GM20431 (cell line): ENCODE measurements around the gene C1GALT1.
"Not testable (repeated sequence)": the region's sequence is repeated elsewhere in the genome, so short reads cannot be mapped to it uniquely, and the experiment has no call there.

ENCODE experiments used
- in situ Hi-C: fragments of 300-500 bp; cut with MseI, MboI; formaldehyde crosslinking; loops from one replicate; pipeline ENCODE4 v1.15.0; 2020; ENCODE audit warnings: low sequenced_read_pairs; ENCODE audit not compliant: unreplicated experiment

C1GALT1 gene

DNA sequence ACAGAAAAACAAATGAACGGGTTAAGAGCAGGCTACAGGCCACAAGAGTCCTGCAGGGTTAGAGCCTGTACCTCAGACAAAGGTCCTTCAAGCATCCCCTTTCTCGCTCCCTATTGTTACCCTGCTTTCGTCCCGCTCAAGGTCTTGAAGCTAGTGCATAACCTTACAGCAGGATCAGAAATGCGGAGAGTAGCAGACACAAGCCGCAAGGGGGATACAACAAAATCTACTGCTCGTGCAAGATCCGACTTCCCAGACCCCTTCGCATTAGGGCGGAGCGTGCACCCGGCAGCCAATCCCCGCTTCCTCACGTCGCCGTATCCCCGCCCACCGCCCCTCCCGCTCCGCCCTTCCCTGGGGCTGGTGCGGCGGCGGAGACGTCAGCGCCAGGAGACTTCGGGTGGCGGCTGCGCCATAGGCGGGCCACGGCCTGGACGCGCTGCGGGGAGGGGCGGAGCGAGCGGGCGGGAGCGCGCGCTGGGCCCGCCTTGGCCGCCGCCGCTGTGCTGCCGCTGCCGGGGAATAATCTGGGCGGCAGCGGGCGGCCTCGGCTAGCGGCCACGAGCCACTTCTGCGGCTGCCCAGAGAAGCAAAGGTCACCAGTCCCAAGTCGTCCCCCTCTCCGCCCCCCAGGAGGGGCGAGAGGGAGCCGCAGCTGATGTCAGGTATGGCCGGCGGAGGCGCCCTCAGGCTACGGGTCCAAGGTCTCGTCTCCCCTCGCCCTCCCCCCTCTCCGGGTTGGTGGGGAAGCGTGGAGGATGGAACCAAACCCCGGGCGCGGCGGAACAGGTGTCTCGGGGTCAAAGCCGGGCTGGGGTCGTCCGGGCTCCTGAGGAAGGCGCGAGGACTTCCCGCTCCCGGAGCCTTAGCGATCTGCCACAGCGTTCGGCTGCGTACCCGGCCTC, at the start of gene C1GALT1:
Gene C1GALT1 (plus strand): TSS at position 389 of the 905 bp plus-strand sequence. CDS start 51,776 bp downstream, outside the sequence.
- in situ Hi-C loops: no loop called here

GRCh38 chr7:7134046-7134445, 48.3 kb upstream of the C1GALT1 start:
- in situ Hi-C loops: no loop called here

- in situ Hi-C loops: no loop called here
Measured at GRCh38 chr7:7135074-7135473, 47.3 kb upstream of the C1GALT1 start.

DNA sequence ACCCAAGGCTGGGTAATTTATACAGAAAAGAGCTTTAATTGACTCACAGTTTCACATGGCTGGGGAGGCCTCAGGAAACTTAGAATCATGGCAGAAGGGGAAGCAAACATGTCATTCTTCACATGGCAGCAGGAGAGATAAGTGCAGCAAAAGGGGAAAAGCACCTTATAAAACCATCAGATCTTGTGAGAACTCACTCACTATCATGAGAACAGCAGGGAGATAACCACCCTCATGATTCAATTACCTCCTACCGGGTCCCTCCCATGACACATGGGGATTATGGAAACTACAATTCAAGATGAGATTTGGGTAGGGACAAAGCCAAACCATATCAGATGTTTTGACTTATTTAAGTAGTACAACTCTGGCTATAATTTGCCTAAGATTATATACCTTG, 46.4 kb upstream of the C1GALT1 start:
- in situ Hi-C loops: not testable (repeated sequence)

DNA sequence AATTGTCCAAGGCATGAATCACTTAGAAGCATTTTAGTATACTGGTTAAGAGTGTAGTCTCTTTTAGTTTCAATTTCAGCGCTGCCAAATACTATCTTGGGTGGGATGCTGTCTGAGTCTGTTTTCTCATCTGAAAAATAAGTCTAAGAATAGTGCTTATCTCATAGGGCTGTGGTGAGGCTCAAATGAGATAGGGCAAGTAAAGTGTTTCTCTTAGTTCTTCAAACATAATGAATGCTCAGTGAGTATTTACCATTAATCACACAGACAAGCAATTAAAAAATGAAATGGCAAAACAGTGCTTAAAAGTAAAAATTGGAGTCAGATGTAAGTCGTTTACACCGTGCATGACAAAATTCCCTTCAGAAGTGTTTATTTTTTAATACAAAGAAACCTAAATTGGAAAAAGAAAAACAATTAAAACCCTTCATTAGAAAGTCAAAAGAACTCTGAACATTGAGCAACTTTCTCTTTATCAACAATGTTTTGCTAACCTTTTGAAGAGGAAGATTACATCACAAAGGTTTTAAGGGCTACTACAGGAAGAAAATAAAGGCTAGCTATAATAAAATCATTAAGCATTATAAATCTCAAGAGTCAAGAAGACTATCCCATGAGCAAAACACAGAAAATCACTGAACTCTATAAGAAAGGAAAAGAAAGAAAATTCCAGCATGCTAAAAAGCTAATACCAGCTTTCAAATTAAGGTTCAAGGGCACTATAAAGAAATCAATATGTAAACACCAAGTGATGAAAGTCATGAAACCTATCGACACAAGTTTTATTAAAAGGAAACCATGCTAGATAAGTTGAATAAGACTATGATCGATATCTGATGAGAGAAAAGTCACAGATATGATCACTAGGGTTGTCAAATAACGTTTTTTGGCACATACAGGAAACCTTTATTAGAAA, 45.6 kb upstream of the C1GALT1 start:
- in situ Hi-C loops: no loop called here

GRCh38 chr7:7138897-7139296, 43.4 kb upstream of the C1GALT1 start:
- in situ Hi-C loops: no loop called here

GRCh38 chr7:7143404-7143803, 38.9 kb upstream of the C1GALT1 start:
- in situ Hi-C loops: not testable (repeated sequence)

- in situ Hi-C loops: not testable (repeated sequence)
Measured at GRCh38 chr7:7145151-7145550, 37.2 kb upstream of the C1GALT1 start.

DNA sequence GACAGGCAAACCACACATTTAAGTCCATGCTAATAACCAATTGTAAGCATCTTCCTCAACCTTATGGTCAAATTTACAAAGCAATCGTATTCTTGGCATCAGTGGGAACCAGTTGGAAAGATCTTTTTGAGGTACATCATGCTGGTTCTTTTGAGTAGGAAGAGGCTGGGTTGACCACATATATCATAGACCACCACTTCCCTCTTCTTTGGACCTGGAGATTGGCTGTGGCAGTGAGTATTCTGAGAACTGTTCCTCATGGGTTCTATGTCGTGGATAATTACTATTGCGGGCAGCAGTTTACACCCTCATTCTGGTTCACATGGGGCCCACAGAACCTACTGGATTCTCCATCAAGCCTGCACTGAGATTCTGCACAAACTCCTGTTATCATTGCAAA, 35.5 kb upstream of the C1GALT1 start:
- in situ Hi-C loops: no loop called here

- in situ Hi-C loops: no loop called here
Measured at GRCh38 chr7:7148798-7149481, 33.4 kb upstream of the C1GALT1 start.

DNA sequence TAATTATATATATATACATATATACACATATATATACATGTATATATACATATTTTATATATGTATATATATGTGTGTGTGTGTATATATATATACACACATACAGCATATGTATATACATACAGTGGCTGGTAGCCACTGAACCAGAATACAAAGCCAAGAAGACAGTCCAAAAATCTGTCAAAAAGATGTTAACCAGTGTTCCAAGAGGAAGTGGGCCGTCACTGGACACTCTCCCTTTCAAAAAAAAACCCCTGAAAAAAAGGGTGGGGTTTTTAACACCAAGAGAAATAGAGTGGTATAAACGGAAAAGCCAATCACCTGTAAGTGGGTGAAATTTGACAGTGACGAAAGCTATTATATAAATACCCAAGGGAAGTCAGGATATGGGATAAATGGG, 31.1 kb upstream of the C1GALT1 start:
- in situ Hi-C loops: no loop called here

DNA sequence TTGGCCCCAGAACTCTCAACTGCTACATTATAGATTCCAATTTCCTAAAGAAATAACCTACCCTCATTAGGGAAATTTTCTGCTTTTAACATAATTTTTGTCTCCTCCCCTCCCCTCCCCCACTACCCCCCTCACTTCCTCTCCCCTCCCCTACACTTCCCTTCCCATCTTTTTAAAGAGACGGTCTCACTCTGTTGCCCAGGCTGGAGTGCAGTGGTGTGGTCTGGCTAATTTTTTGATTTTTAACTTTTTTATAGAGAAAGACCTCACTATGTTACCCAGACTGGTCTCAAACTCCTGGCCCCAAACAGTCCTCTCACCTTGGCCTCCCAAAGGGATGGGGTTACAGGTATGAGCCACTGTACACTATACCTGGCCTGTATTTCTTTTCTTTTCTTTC, 30.5 kb upstream of the C1GALT1 start:
- in situ Hi-C loops: no loop called here

DNA sequence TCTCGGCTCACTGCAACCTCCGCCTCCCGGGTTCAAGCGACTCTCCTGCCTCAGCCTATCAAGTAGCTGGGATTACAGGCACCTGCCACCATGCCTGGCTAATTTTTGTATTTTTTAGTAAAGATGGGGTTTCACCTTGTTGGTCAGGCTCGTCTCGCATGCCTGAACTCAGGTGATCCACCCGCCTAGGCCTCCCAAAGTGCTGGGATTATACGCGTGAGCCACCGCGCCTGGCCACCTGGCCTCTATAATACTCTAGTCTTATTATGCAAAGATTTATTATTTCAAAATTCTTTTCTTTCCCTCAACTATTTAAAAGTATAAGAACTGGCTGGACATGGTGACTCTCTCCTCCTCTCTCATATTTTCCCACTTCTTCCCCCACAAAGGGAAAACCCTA, 30.0 kb upstream of the C1GALT1 start:
- in situ Hi-C loops: no loop called here

DNA sequence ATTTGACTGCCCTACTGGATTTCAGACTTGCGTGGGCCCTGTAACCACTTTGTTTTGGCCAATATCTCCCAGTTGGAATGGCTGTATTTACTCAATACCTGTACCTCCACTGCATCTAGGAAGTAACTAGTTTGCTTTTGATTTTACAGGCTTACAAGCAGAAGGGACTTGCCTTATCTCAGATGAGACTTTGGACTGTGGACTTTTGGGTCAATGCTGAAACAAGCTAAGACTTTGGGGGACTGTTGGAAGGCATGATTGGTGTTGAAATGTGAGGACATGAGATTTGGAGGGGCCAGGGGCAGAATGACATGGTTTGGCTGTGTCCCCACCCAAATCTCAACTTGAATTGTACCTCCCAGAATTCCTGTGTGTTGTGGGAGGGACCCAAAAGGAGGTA, 28.0 kb upstream of the C1GALT1 start:
- in situ Hi-C loops: not testable (repeated sequence)

GRCh38 chr7:7156663-7157062, 25.7 kb upstream of the C1GALT1 start:
- in situ Hi-C loops: no loop called here

GRCh38 chr7:7157177-7157886, 25.0 kb upstream of the C1GALT1 start:
- in situ Hi-C loops: no loop called here

- in situ Hi-C loops: no loop called here
Measured at GRCh38 chr7:7157887-7158271, 24.5 kb upstream of the C1GALT1 start.

DNA sequence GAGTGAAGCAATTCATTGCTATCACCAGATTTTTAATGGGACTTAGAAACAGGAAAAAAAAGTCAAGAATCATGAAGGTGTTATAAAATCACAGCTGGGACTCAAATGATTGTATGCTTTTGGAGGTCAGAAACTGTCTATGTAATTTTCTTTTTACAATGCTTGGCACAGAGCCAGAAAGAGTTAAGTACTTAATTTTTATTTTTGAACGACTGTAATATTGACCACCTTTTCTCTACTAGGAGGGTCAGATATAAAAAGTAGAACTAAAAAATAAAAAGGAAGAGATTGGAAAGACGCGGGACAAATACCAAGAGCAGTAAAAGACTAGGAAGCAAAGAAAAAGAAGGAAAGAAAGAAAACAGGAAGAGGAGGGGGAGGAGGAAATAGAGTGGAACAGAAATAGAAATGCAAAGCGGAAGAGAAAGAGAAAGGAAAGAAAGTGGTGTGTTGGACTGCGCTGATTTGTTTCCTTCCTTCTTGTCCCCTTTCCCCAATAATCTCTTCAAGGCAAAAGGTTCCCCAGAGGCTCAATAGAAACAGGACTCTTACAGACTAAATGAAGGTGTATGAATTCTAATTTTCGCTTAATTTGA, 23.2 kb upstream of the C1GALT1 start:
- in situ Hi-C loops: no loop called here

DNA sequence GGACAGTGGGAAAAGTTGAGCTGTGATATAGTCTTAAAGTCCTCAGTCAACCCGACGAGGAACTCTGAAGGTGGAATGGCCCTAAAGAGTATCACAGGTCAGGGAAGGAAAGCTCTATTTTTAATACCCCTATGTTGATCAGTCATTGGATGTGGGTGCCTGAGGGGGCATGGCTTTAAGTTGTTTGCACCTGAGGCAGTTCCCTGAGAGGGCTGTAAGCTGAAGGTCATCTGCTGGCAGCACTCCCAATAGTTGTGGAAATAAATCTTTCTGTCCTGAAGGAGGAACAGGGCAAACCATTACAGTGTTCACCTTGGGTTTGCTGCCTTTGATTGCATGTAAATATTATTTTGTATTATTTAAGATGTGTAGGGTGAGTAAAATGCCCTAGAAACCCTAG, 17.8 kb upstream of the C1GALT1 start:
- in situ Hi-C loops: no loop called here
